Hepatocyte (in vitro differentiated cells): ENCODE data around the gene NUP62. TPM values are rescaled to one million over a fixed set of nuclear protein-coding genes. Genes with fewer than 3 reads are reported as not detected.

Experiments used
- DNase-seq: peaks from one replicate; pipeline ENCODE4 v3.0.0-alpha.2; 2016; ENCODE audit warnings: low spot score
- H2AFZ ChIP-seq: fragments of 200-600 bp; sonication (generic); 2 replicates; pipeline ENCODE4 v1.6.0; 2016; ENCODE audit warnings: antibody characterized with exemption, mild to moderate bottlenecking
- H3K27ac ChIP-seq: fragments of 200-600 bp; sonication (generic); 2 replicates; pipeline ENCODE4 v1.5.1; 2016; ENCODE audit warnings: mild to moderate bottlenecking
- H3K27me3 ChIP-seq: fragments of 200-600 bp; sonication (generic); 2 replicates; pipeline ENCODE4 v1.6.1; 2016
- H3K36me3 ChIP-seq: fragments of 200-600 bp; sonication (generic); replicated peaks from 2 replicates; pipeline ENCODE4 v1.5.1; 2016; ENCODE audit warnings: low read depth; ENCODE audit not compliant: insufficient read depth
- H3K4me1 ChIP-seq: fragments of 200-600 bp; sonication (generic); 2 replicates; pipeline ENCODE4 v1.5.1; 2016; ENCODE audit warnings: mild to moderate bottlenecking, moderate library complexity; ENCODE audit not compliant: insufficient read depth
- H3K4me2 ChIP-seq: fragments of 200-600 bp; sonication (generic); 2 replicates; pipeline ENCODE4 v1.6.0; 2016
- H3K4me3 ChIP-seq: fragments of 200-600 bp; sonication (generic); 2 replicates; pipeline ENCODE4 v1.5.1; 2016; ENCODE audit warnings: mild to moderate bottlenecking
- H3K79me2 ChIP-seq: fragments of 200-600 bp; sonication (generic); 2 replicates; pipeline ENCODE4 v1.6.0; 2017; ENCODE audit warnings: mild to moderate bottlenecking
- H3K9me2 ChIP-seq: fragments of 200-600 bp; sonication (generic); replicated peaks from 2 replicates; pipeline ENCODE4 v1.6.0; 2017; ENCODE audit warnings: mild to moderate bottlenecking; ENCODE audit not compliant: insufficient read depth
- H3K9me3 ChIP-seq: fragments of 200-600 bp; sonication (generic); 2 replicates; pipeline ENCODE4 v1.5.1; 2016; ENCODE audit warnings: low read depth, mild to moderate bottlenecking
- H4K20me1 ChIP-seq: fragments of 200-600 bp; sonication (generic); 2 replicates; pipeline ENCODE4 v1.6.0; 2016; ENCODE audit warnings: mild to moderate bottlenecking; ENCODE audit not compliant: insufficient read depth, poor library complexity, severe bottlenecking
- CTCF ChIP-seq: fragments of 200-600 bp; sonication (generic); IDR thresholded peaks from 2 replicates; pipeline ENCODE4 v1.5.1; 2016; ENCODE audit warnings: antibody characterized with exemption, mild to moderate bottlenecking; ENCODE audit not compliant: poor library complexity
- EZH2 ChIP-seq: fragments of 200-600 bp; sonication (generic); IDR thresholded peaks from 2 replicates; pipeline ENCODE4 v1.6.1; 2016; ENCODE audit warnings: antibody characterized with exemption, mild to moderate bottlenecking, borderline replicate concordance
- EZH2phosphoT487 ChIP-seq: fragments of 200-600 bp; sonication (generic); IDR thresholded peaks from one replicate; pipeline ENCODE4 v1.6.1; 2018; ENCODE audit warnings: antibody characterized with exemption, mild to moderate bottlenecking, low read depth, moderate library complexity; ENCODE audit not compliant: unreplicated experiment, severe bottlenecking
- WGBS: methylation state at CpG from one replicate; pipeline ENCODE4 v1.1.6; 2016; ENCODE audit warnings: low lambda C conversion rate; ENCODE audit errors: missing lambda C conversion rate; 5-methylcytosine and 5-hydroxymethylcytosine counted together
- polyA plus RNA-seq: library from polyadenylated mRNA; unstranded; fragments of >200 nt; fragmentation: Nextera tagmentation; extraction: Ambion mirVana; gene quantifications from 2 replicates; pipeline ENCODE4 v1.2.1, GENCODE V29; 2016
- total RNA-seq: library from RNA; depleted of rRNA; stranded (reverse); fragments of >200 nt; gene quantifications from 2 replicates; pipeline ENCODE4 v1.2.3, GENCODE V29; 2014

Gene NUP62
- total and polyA plus RNA-seq, 2 experiments from 2014 or later = 33.5 to 33.8 TPM

DNA sequence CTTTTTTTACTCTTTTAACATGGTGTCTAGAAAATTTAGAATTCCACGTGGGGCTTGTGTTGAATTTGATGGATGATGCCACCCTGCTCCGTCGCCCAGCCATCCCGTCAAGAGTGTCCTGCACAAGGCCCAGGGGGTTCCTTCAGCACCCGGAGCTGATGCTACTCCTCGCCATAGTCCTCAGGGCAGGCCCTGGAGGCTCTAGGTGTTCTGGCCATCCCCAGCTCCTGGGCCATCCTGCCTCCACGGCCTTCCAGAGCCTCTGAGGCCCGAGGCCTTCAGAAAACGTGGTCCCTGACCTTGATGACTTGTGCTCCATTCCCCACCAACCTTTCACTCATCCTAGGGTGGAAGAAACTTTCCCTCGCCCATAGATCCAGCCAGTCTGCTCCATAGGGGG is 55.5 kb downstream of the NUP62 start:
- H3K9me2 ChIP-seq = no peaks in the 10 kb centered on the region
- no peak overlapping the region for H3K27ac ChIP-seq
- H3K9me3 ChIP-seq = no peaks in the 10 kb centered on the region
- H3K4me3 ChIP-seq = no peak overlapping the region
- no peak overlapping the region for H2AFZ ChIP-seq
- peaks cover 13% of the 10 kb centered on the region for H3K4me1 ChIP-seq
- no peaks in the 10 kb centered on the region for H3K36me3 ChIP-seq
- no peaks in the 10 kb centered on the region for H4K20me1 ChIP-seq
- H3K4me2 ChIP-seq = no peak overlapping the region
- H3K79me2 ChIP-seq = peaks cover 39% of the 10 kb centered on the region
- TF ChIP-seq CTCF (no peak), EZH2 (no peak), EZH2phosphoT487 (no peak)
- no peak for DNase-seq
- 96% methylated on average over 10 of the region's 10 CpGs for WGBS
- no peaks in the 10 kb centered on the region for H3K27me3 ChIP-seq

GRCh38 chr19:49873129-49873521 is 56.2 kb downstream of the NUP62 start:
- 99% methylated on average over 17 of the region's 29 CpGs for WGBS
- peaks cover 15% of the 10 kb centered on the region for H3K4me1 ChIP-seq
- no peak overlapping the region for H3K4me2 ChIP-seq
- TF ChIP-seq EZH2 (no peak), CTCF (no peak), EZH2phosphoT487 (no peak)
- no peaks in the 10 kb centered on the region for H4K20me1 ChIP-seq
- peaks cover 34% of the 10 kb centered on the region for H3K79me2 ChIP-seq
- H3K9me3 ChIP-seq = no peaks in the 10 kb centered on the region
- H3K27me3 ChIP-seq = no peaks in the 10 kb centered on the region
- H3K9me2 ChIP-seq = no peaks in the 10 kb centered on the region
- H3K36me3 ChIP-seq = no peaks in the 10 kb centered on the region
- no peak overlapping the region for H2AFZ ChIP-seq
- no peak overlapping the region for H3K4me3 ChIP-seq
- DNase-seq = no peak
- H3K27ac ChIP-seq = no peak overlapping the region

- Histone ChIP-seq H4K20me1 (no peaks in the 10 kb centered on the region), H3K9me2 (no peaks in the 10 kb centered on the region), H3K9me3 (no peaks in the 10 kb centered on the region), H2AFZ (no peak overlapping the region), H3K4me3 (no peak overlapping the region), H3K27me3 (no peaks in the 10 kb centered on the region), H3K27ac (no peak overlapping the region), H3K4me2 (no peak overlapping the region), H3K4me1 (peaks cover 18% of the 10 kb centered on the region), H3K36me3 (no peaks in the 10 kb centered on the region), H3K79me2 (peaks cover 34% of the 10 kb centered on the region)
- TF ChIP-seq EZH2 (no peak), CTCF (no peak), EZH2phosphoT487 (no peak)
- WGBS = 91% methylated on average over 20 of the region's 27 CpGs
- no peak for DNase-seq
Measured at GRCh38 chr19:49872245-49873128, 56.8 kb downstream of the NUP62 start.
